GM23338 (cell line): Measurements from ENCODE around the gene RUNX1. TPM values are rescaled to one million over a fixed set of nuclear protein-coding genes. Genes with fewer than 3 reads are reported as not detected.
A peak's percentile ranks its signal among the peaks of the same experiment; 100 is the strongest.

Experiments
- ATAC-seq: fragments of 200-7000 bp; cut with Tn5 transposase; 3 replicates; pipeline ENCODE4 v1.9.1; 2020
- DNase-seq: peaks from one replicate; pipeline ENCODE4 v3.0.0-alpha.2; 2015; ENCODE audit warnings: low spot score
- H2AFZ ChIP-seq: fragments of 200-600 bp; sonication (generic); 2 replicates; pipeline ENCODE4 v1.8.0; 2016; ENCODE audit warnings: antibody characterized with exemption, mild to moderate bottlenecking, moderate library complexity
- H3F3A ChIP-seq: fragments of 200-600 bp; sonication (generic); replicated peaks from 2 replicates; pipeline ENCODE4 v1.8.0; 2017; ENCODE audit warnings: antibody characterized with exemption, mixed run types, low read depth
- H3K27ac ChIP-seq: fragments of 200-600 bp; sonication (generic); 2 replicates; pipeline ENCODE4 v1.6.1; 2016; ENCODE audit warnings: low read depth
- H3K27me3 ChIP-seq: fragments of 200-600 bp; sonication (generic); 2 replicates; pipeline ENCODE4 v1.8.0; 2016; ENCODE audit warnings: mild to moderate bottlenecking, mixed run types, moderate library complexity; ENCODE audit not compliant: insufficient read depth
- H3K36me3 ChIP-seq: fragments of 200-600 bp; sonication (generic); 2 replicates; pipeline ENCODE4 v1.8.0; 2016; ENCODE audit warnings: mild to moderate bottlenecking; ENCODE audit not compliant: insufficient read depth
- H3K4me1 ChIP-seq: fragments of 200-600 bp; sonication (generic); 2 replicates; pipeline ENCODE4 v1.8.0; 2016; ENCODE audit warnings: mild to moderate bottlenecking, moderate library complexity; ENCODE audit not compliant: insufficient read depth
- H3K4me2 ChIP-seq: fragments of 200-600 bp; sonication (generic); 2 replicates; pipeline ENCODE4 v1.7.1; 2017; ENCODE audit warnings: mixed run types
- H3K4me3 ChIP-seq: fragments of 200-600 bp; sonication (generic); 2 replicates; pipeline ENCODE4 v1.6.1; 2016; ENCODE audit warnings: mixed run types
- H3K79me2 ChIP-seq: fragments of 200-600 bp; sonication (generic); replicated peaks from 2 replicates; pipeline ENCODE4 v1.8.0; 2017; ENCODE audit warnings: mild to moderate bottlenecking; ENCODE audit not compliant: insufficient read depth
- H3K9me2 ChIP-seq: fragments of 200-600 bp; sonication (generic); 2 replicates; pipeline ENCODE4 v1.8.0; 2017; ENCODE audit not compliant: insufficient read depth
- H4K20me1 ChIP-seq: fragments of 200-600 bp; sonication (generic); replicated peaks from 2 replicates; pipeline ENCODE4 v1.8.0; 2017; ENCODE audit warnings: mild to moderate bottlenecking; ENCODE audit not compliant: insufficient read depth
- H3K27ac Mint-ChIP-seq: 2 replicates; pipeline ENCODE4 v1.8.0; 2020; ENCODE audit warnings: inconsistent platforms, mild to moderate bottlenecking, moderate library complexity, mixed read lengths
- H3K27me3 Mint-ChIP-seq: 3 replicates; pipeline ENCODE4 v1.8.0; 2022; ENCODE audit warnings: low read depth, mild to moderate bottlenecking, moderate library complexity, mixed read lengths, inconsistent platforms; ENCODE audit not compliant: insufficient read depth, poor library complexity
- H3K36me3 Mint-ChIP-seq: 3 replicates; pipeline ENCODE4 v1.8.0; 2021; ENCODE audit warnings: low read depth, mild to moderate bottlenecking, inconsistent platforms, moderate library complexity, mixed read lengths
- H3K4me1 Mint-ChIP-seq: 3 replicates; pipeline ENCODE4 v1.8.0; 2020; ENCODE audit warnings: mild to moderate bottlenecking, inconsistent platforms, mixed read lengths
- H3K4me3 Mint-ChIP-seq: 3 replicates; pipeline ENCODE4 v1.8.0; 2021; ENCODE audit warnings: moderate library complexity, mild to moderate bottlenecking, inconsistent platforms, mixed read lengths
- H3K9me3 Mint-ChIP-seq: 3 replicates; pipeline ENCODE4 v1.8.0; 2020; ENCODE audit warnings: moderate library complexity, mild to moderate bottlenecking, inconsistent platforms, mixed read lengths
- CREB1 ChIP-seq: fragments of 250-450 bp; sonication (Bioruptor Pico); IDR thresholded peaks from 2 replicates; pipeline ENCODE4 v1.5.0; 2020; ENCODE audit warnings: low read depth, mild to moderate bottlenecking, moderate library complexity
- ETS1 ChIP-seq: IDR thresholded peaks from 2 replicates; pipeline ENCODE4 v1.6.1; 2016; ENCODE audit warnings: antibody characterized with exemption
- EZH2phosphoT487 ChIP-seq: fragments of 200-600 bp; sonication (generic); IDR thresholded peaks from one replicate; pipeline ENCODE4 v1.8.1; 2018; ENCODE audit warnings: antibody characterized with exemption; ENCODE audit not compliant: unreplicated experiment
- JUNB ChIP-seq: IDR thresholded peaks from one replicate; pipeline ENCODE4 v1.6.1; 2016; ENCODE audit warnings: antibody characterized with exemption; ENCODE audit not compliant: unreplicated experiment
- POLR2AphosphoS5 ChIP-seq: IDR thresholded peaks from 2 replicates; pipeline ENCODE4 v1.6.1; 2016; ENCODE audit warnings: antibody characterized with exemption, low read depth
- polyA plus RNA-seq: library from polyadenylated mRNA; unstranded; fragments of >200 nt; fragmentation: Nextera tagmentation; extraction: Ambion mirVana; gene quantifications from 2 replicates; pipeline ENCODE4 v1.2.1, GENCODE V29; 2016
- total RNA-seq: library from RNA; depleted of rRNA; stranded (reverse); fragments of >200 nt; shearing (Covaris generic); gene quantifications from 2 replicates; pipeline ENCODE4 v1.2.3, GENCODE V29; 2014
- TF ChIP-seq, protein P1 (sequence below): fragments of 250-450 bp; sonication (Bioruptor Pico); IDR thresholded peaks from 2 replicates; pipeline ENCODE4 v1.5.0; 2020; ENCODE audit warnings: mild to moderate bottlenecking, moderate library complexity

The RUNX1 gene
- total and polyA plus RNA-seq, 2 experiments from 2014 or later, result 0.29 to 1.1 TPM

GRCh38 chr21:34850166-34850690 is 198.9 kb downstream of the RUNX1 start (continued):
- TF ChIP-seq, protein P1, sequence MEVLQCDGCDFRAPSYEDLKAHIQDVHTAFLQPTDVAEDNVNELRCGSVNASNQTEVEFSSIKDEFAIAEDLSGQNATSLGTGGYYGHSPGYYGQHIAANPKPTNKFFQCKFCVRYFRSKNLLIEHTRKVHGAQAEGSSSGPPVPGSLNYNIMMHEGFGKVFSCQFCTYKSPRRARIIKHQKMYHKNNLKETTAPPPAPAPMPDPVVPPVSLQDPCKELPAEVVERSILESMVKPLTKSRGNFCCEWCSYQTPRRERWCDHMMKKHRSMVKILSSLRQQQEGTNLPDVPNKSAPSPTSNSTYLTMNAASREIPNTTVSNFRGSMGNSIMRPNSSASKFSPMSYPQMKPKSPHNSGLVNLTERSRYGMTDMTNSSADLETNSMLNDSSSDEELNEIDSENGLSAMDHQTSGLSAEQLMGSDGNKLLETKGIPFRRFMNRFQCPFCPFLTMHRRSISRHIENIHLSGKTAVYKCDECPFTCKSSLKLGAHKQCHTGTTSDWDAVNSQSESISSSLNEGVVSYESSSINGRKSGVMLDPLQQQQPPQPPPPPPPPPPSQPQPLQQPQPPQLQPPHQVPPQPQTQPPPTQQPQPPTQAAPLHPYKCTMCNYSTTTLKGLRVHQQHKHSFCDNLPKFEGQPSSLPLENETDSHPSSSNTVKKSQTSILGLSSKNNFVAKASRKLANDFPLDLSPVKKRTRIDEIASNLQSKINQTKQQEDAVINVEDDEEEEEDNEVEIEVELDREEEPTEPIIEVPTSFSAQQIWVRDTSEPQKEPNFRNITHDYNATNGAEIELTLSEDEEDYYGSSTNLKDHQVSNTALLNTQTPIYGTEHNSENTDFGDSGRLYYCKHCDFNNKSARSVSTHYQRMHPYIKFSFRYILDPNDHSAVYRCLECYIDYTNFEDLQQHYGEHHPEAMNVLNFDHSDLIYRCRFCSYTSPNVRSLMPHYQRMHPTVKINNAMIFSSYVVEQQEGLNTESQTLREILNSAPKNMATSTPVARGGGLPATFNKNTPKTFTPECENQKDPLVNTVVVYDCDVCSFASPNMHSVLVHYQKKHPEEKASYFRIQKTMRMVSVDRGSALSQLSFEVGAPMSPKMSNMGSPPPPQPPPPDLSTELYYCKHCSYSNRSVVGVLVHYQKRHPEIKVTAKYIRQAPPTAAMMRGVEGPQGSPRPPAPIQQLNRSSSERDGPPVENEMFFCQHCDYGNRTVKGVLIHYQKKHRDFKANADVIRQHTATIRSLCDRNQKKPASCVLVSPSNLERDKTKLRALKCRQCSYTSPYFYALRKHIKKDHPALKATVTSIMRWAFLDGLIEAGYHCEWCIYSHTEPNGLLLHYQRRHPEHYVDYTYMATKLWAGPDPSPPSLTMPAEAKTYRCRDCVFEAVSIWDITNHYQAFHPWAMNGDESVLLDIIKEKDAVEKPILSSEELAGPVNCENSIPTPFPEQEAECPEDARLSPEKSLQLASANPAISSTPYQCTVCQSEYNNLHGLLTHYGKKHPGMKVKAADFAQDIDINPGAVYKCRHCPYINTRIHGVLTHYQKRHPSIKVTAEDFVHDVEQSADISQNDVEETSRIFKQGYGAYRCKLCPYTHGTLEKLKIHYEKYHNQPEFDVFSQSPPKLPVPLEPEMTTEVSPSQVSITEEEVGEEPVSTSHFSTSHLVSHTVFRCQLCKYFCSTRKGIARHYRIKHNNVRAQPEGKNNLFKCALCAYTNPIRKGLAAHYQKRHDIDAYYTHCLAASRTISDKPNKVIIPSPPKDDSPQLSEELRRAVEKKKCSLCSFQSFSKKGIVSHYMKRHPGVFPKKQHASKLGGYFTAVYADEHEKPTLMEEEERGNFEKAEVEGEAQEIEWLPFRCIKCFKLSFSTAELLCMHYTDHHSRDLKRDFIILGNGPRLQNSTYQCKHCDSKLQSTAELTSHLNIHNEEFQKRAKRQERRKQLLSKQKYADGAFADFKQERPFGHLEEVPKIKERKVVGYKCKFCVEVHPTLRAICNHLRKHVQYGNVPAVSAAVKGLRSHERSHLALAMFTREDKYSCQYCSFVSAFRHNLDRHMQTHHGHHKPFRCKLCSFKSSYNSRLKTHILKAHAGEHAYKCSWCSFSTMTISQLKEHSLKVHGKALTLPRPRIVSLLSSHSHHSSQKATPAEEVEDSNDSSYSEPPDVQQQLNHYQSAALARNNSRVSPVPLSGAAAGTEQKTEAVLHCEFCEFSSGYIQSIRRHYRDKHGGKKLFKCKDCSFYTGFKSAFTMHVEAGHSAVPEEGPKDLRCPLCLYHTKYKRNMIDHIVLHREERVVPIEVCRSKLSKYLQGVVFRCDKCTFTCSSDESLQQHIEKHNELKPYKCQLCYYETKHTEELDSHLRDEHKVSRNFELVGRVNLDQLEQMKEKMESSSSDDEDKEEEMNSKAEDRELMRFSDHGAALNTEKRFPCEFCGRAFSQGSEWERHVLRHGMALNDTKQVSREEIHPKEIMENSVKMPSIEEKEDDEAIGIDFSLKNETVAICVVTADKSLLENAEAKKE, result no peak
- TF ChIP-seq CREB1 (CRISPR knock-in tag), result no peak
- no peak for TF ChIP-seq POLR2AphosphoS5
- no peak for TF ChIP-seq EZH2phosphoT487
- no peak for TF ChIP-seq JUNB
- no peak for TF ChIP-seq ETS1

DNA sequence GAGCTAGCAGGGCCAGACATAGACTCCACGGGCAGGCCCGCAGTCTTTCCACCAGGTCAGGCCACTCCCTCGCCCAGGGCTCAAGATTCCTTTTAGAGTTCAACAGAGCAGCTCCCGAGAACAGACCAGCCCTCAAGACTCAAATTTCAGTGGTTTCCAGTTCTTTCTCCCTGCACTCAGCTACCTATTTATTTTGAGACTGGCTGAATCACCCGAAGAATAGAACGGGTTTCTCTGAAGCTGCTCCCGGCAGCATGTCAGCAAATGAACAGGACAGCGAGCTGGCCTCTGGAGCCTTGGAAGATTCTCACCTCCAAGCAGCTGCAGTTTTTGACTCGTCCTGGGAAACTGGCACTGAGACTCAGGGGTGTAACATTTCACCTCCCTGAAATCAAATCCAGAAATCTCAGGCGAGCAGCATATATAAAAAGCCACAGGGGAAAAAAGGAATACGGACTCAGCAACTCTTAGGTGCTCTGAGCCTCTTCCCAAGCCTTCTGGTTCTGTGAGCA is 202.4 kb downstream of the RUNX1 start:
- H3K4me3 ChIP-seq, result no peak overlapping the region
- no peak overlapping the region for H3K27ac ChIP-seq
- no peaks in the 10 kb centered on the region for H3K79me2 ChIP-seq
- peaks cover 18% of the 10 kb centered on the region for H3K4me1 ChIP-seq
- no peaks in the 10 kb centered on the region for H3K27me3 ChIP-seq
- DNase-seq (no peak), ATAC-seq (peak; percentile 74)
- 0 out of 2 replicates have a peak, but pooled peaks cover 4% of the 10 kb centered on the region for H3K9me2 ChIP-seq
- Mint-ChIP-seq H3K27me3 (peaks cover 16% of the 10 kb centered on the region), H3K36me3 (no peaks in the 10 kb centered on the region), H3K9me3 (no peaks in the 10 kb centered on the region; the same call in 2 of the 3 replicates), H3K4me3 (no peak overlapping the region), H3K4me1 (peaks cover 36% of the 10 kb centered on the region), H3K27ac (no peak overlapping the region)
- H3F3A ChIP-seq, result no peaks in the 10 kb centered on the region
- H2AFZ ChIP-seq, result peak overlapping the region; percentile 87; the same call in 1 of the 2 replicates
- H4K20me1 ChIP-seq, result no peaks in the 10 kb centered on the region; the same call in 1 of the 2 replicates
- no peaks in the 10 kb centered on the region for H3K36me3 ChIP-seq
- H3K4me2 ChIP-seq, result no peak overlapping the region
- TF ChIP-seq, protein P1, result no peak
